T-helper 2 cell treated with Interferon-gamma antibody and Interleukin-4, amounts not matched to agents 5 μg/mL and 100 μg/mL, for 36 hours (primary cell): Measurements from ENCODE around the gene ADGRL3.

Experiments used
- DNase-seq: peaks from one replicate; pipeline ENCODE4 v3.0.0; 2021; ENCODE audit warnings: low spot score
- H3K27ac Mint-ChIP-seq: one replicate; pipeline ENCODE4 v1.8.0; 2021; ENCODE audit warnings: mild to moderate bottlenecking, mixed read lengths
- H3K27me3 Mint-ChIP-seq: one replicate; pipeline ENCODE4 v1.8.0; 2021; ENCODE audit warnings: low read depth, mixed read lengths
- H3K36me3 Mint-ChIP-seq: one replicate; pipeline ENCODE4 v1.8.0; 2021; ENCODE audit warnings: low read depth, mixed read lengths
- H3K4me1 Mint-ChIP-seq: one replicate; pipeline ENCODE4 v1.8.0; 2021; ENCODE audit warnings: low read depth, mixed read lengths
- H3K4me3 Mint-ChIP-seq: one replicate; pipeline ENCODE4 v1.8.0; 2022; ENCODE audit warnings: mild to moderate bottlenecking, moderate library complexity, mixed read lengths
- H3K9me3 Mint-ChIP-seq: one replicate; pipeline ENCODE4 v1.8.0; 2021; ENCODE audit warnings: mixed read lengths

Gene ADGRL3

GRCh38 chr4:62028745-62029144, 828.6 kb downstream of the ADGRL3 start:
- Mint-ChIP-seq H3K36me3 (no peaks in the 10 kb centered on the region), H3K9me3 (peaks cover 7% of the 10 kb centered on the region), H3K27me3 (no peaks in the 10 kb centered on the region), H3K4me3 (no peak overlapping the region), H3K4me1 (no peaks in the 10 kb centered on the region), H3K27ac (no peak overlapping the region)
- DNase-seq, result no peak

- Mint-ChIP-seq H3K9me3 (peaks cover 14% of the 10 kb centered on the region), H3K27me3 (no peaks in the 10 kb centered on the region), H3K4me1 (no peaks in the 10 kb centered on the region), H3K4me3 (no peak overlapping the region), H3K27ac (no peak overlapping the region), H3K36me3 (no peaks in the 10 kb centered on the region)
- DNase-seq, result no peak
These were observed 830.8 kb downstream of the ADGRL3 start for GRCh38 chr4:62030958-62031357.

- H3K4me3 Mint-ChIP-seq, result no peak overlapping the region
- peaks cover 18% of the 10 kb centered on the region for H3K9me3 Mint-ChIP-seq
- H3K27ac Mint-ChIP-seq, result no peak overlapping the region
- no peaks in the 10 kb centered on the region for H3K36me3 Mint-ChIP-seq
- DNase-seq, result no peak
- H3K27me3 Mint-ChIP-seq, result no peaks in the 10 kb centered on the region
- no peaks in the 10 kb centered on the region for H3K4me1 Mint-ChIP-seq
These were observed 837.4 kb downstream of the ADGRL3 start for GRCh38 chr4:62037571-62037970.

GRCh38 chr4:62051332-62051731, 851.2 kb downstream of the ADGRL3 start:
- H3K27ac Mint-ChIP-seq, result no peak overlapping the region
- no peak for DNase-seq
- no peaks in the 10 kb centered on the region for H3K36me3 Mint-ChIP-seq
- no peaks in the 10 kb centered on the region for H3K27me3 Mint-ChIP-seq
- peaks cover 4% of the 10 kb centered on the region for H3K9me3 Mint-ChIP-seq
- H3K4me1 Mint-ChIP-seq, result no peaks in the 10 kb centered on the region
- no peak overlapping the region for H3K4me3 Mint-ChIP-seq

GRCh38 chr4:62053974-62054373, 853.8 kb downstream of the ADGRL3 start:
- peaks cover 8% of the 10 kb centered on the region for H3K9me3 Mint-ChIP-seq
- H3K4me1 Mint-ChIP-seq, result no peaks in the 10 kb centered on the region

GRCh38 chr4:62057031-62057430, 856.9 kb downstream of the ADGRL3 start:
- Mint-ChIP-seq H3K4me1 (no peaks in the 10 kb centered on the region), H3K27me3 (no peaks in the 10 kb centered on the region), H3K9me3 (peaks cover 11% of the 10 kb centered on the region), H3K27ac (no peak overlapping the region), H3K4me3 (no peak overlapping the region), H3K36me3 (no peaks in the 10 kb centered on the region)
- DNase-seq, result no peak

More at GRCh38 chr4:62053974-62054373, 853.8 kb downstream of the ADGRL3 start:
- no peak for DNase-seq
- no peak overlapping the region for H3K4me3 Mint-ChIP-seq
- no peaks in the 10 kb centered on the region for H3K27me3 Mint-ChIP-seq
- no peaks in the 10 kb centered on the region for H3K36me3 Mint-ChIP-seq
- H3K27ac Mint-ChIP-seq, result no peak overlapping the region

- Mint-ChIP-seq H3K9me3 (peaks cover 17% of the 10 kb centered on the region), H3K27me3 (no peaks in the 10 kb centered on the region), H3K27ac (no peak overlapping the region), H3K4me3 (no peak overlapping the region), H3K36me3 (no peaks in the 10 kb centered on the region), H3K4me1 (no peaks in the 10 kb centered on the region)
- no peak for DNase-seq
These were observed 858.4 kb downstream of the ADGRL3 start for GRCh38 chr4:62058571-62058970.

GRCh38 chr4:62070291-62070852, 870.2 kb downstream of the ADGRL3 start:
- Mint-ChIP-seq H3K27me3 (no peaks in the 10 kb centered on the region), H3K4me3 (no peak overlapping the region), H3K36me3 (no peaks in the 10 kb centered on the region), H3K27ac (no peak overlapping the region), H3K4me1 (no peaks in the 10 kb centered on the region), H3K9me3 (peaks cover 16% of the 10 kb centered on the region)
- DNase-seq, result no peak

GRCh38 chr4:62075089-62075488, 875.0 kb downstream of the ADGRL3 start:
- Mint-ChIP-seq H3K27ac (no peak overlapping the region), H3K27me3 (no peaks in the 10 kb centered on the region), H3K4me1 (no peaks in the 10 kb centered on the region), H3K4me3 (no peak overlapping the region), H3K9me3 (peaks cover 14% of the 10 kb centered on the region), H3K36me3 (no peaks in the 10 kb centered on the region)
- no peak for DNase-seq

GRCh38 chr4:62075521-62075920, 875.4 kb downstream of the ADGRL3 start:
- Mint-ChIP-seq H3K27ac (no peak overlapping the region), H3K27me3 (no peaks in the 10 kb centered on the region), H3K4me3 (no peak overlapping the region), H3K4me1 (no peaks in the 10 kb centered on the region), H3K9me3 (peaks cover 14% of the 10 kb centered on the region), H3K36me3 (no peaks in the 10 kb centered on the region)
- DNase-seq, result no peak

- no peaks in the 10 kb centered on the region for H3K4me1 Mint-ChIP-seq
- DNase-seq, result no peak
- H3K27ac Mint-ChIP-seq, result no peak overlapping the region
- H3K36me3 Mint-ChIP-seq, result no peaks in the 10 kb centered on the region
- H3K9me3 Mint-ChIP-seq, result peaks cover 10% of the 10 kb centered on the region
- H3K4me3 Mint-ChIP-seq, result no peak overlapping the region
- no peaks in the 10 kb centered on the region for H3K27me3 Mint-ChIP-seq
These were observed 877.3 kb downstream of the ADGRL3 start for GRCh38 chr4:62077406-62077805.

GRCh38 chr4:62080431-62080830, 880.3 kb downstream of the ADGRL3 start:
- H3K4me1 Mint-ChIP-seq, result no peaks in the 10 kb centered on the region
- H3K36me3 Mint-ChIP-seq, result no peaks in the 10 kb centered on the region
- H3K4me3 Mint-ChIP-seq, result no peak overlapping the region
- no peaks in the 10 kb centered on the region for H3K27me3 Mint-ChIP-seq
- peaks cover 4% of the 10 kb centered on the region for H3K9me3 Mint-ChIP-seq
- H3K27ac Mint-ChIP-seq, result no peak overlapping the region
- no peak for DNase-seq

- Mint-ChIP-seq H3K27me3 (no peaks in the 10 kb centered on the region), H3K36me3 (no peaks in the 10 kb centered on the region), H3K27ac (no peak overlapping the region), H3K4me1 (no peaks in the 10 kb centered on the region), H3K4me3 (no peak overlapping the region), H3K9me3 (peaks cover 31% of the 10 kb centered on the region)
- DNase-seq, result no peak
These were observed 887.6 kb downstream of the ADGRL3 start for GRCh38 chr4:62087706-62088105.

- H3K4me3 Mint-ChIP-seq, result no peak overlapping the region
- H3K9me3 Mint-ChIP-seq, result peaks cover 43% of the 10 kb centered on the region
- H3K4me1 Mint-ChIP-seq, result no peaks in the 10 kb centered on the region
- no peaks in the 10 kb centered on the region for H3K27me3 Mint-ChIP-seq
- H3K27ac Mint-ChIP-seq, result no peak overlapping the region
- DNase-seq, result no peak
- no peaks in the 10 kb centered on the region for H3K36me3 Mint-ChIP-seq
These were observed 893.6 kb downstream of the ADGRL3 start for GRCh38 chr4:62093735-62094134.

- Mint-ChIP-seq H3K9me3 (peaks cover 35% of the 10 kb centered on the region), H3K4me1 (no peaks in the 10 kb centered on the region), H3K4me3 (no peak overlapping the region), H3K27me3 (no peaks in the 10 kb centered on the region), H3K27ac (no peak overlapping the region), H3K36me3 (no peaks in the 10 kb centered on the region)
- no peak for DNase-seq
These were observed 896.8 kb downstream of the ADGRL3 start for GRCh38 chr4:62096881-62097280.
